ENCODE results near the gene MCUB. TPM values are rescaled to one million over a fixed set of nuclear protein-coding genes. Genes with fewer than 3 reads are reported as not detected.
A peak's percentile ranks its signal among the peaks of the same experiment; 100 is the strongest.

Gene MCUB
- total and polyA plus RNA-seq, 9 of the 15 experiments (the other 6 are each of a cell fraction or from before 2014, with no cell fraction given) = 1.4 to 21.5 (median 5.4) TPM

DNA sequence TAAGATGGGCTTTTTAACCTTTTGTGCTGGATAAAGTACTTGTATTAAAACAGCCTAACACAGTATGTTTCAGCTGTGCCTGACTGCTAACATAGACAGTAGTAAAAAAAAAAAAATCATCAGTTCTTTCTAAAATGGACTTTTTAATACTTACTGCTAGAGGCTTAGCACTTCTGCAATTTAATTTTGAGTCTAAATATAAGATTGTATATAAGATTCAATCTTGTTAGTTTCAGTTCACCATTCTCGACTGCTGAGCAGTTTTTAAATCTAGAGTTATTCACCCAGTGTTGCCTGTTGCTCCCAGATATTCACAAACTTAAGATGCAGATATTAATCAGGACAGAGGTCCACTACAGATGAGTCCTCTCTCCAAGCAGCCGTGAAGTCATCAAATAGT, 163.1 kb downstream of the MCUB start (continued):
- TF ChIP-seq HEY1 (CRISPR knock-in tag; IDR thresholded peaks at IDR 0.05; ENCODE audit: borderline replicate concordance) (no peak), ZNF274 (IDR thresholded peaks at IDR 0.05; ENCODE audit: borderline replicate concordance, low read depth, low read length) (no peak), SRSF1 (IDR thresholded peaks at IDR 0.05; ENCODE audit: low read depth, low read length) (no peak)

DNA sequence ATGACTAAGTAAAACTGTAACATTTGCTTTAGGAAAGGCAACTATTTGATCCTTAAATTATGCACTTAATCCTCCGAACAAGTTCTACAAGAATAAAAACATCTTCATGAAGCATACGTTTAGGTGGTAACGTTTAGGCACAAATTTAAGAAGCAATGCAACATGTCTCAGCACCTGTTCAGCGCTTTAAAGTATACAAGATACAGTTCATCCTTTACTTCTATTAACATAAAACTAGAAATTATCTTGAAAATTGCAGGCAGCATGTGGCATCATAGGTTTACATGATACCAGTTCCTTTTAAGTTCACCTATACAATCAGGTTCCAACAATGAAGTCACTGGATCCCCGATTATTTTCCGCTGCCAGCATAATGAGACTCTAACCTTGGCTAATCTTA, 168.3 kb downstream of the MCUB start:
- H3K79me2 ChIP-seq (ENCODE audit: control insufficient read depth, insufficient read depth, low read length) = peaks cover 64% of the 10 kb centered on the region
- DNase-seq (ENCODE audit: extremely low read depth in 1 of 4, low spot score in 3 of 4) (no peak), FAIRE-seq (no peak), ATAC-seq (no peak)
- peaks cover 8 to 18% of the 10 kb centered on the region in 2 experiments; a peak in 4 of 5 replicates for H3K4me1 ChIP-seq (replicated peaks in 1 of 2; ENCODE audit: control insufficient read depth in 2 of 2, insufficient read depth in 2 of 2, low read length in 2 of 2)
- H4K20me1 ChIP-seq (replicated peaks; ENCODE audit: control insufficient read depth, insufficient read depth, low read length) = 0 out of 2 replicates have a peak, but pooled peaks cover 3% of the 10 kb centered on the region
- TF ChIP-seq, protein P1, sequence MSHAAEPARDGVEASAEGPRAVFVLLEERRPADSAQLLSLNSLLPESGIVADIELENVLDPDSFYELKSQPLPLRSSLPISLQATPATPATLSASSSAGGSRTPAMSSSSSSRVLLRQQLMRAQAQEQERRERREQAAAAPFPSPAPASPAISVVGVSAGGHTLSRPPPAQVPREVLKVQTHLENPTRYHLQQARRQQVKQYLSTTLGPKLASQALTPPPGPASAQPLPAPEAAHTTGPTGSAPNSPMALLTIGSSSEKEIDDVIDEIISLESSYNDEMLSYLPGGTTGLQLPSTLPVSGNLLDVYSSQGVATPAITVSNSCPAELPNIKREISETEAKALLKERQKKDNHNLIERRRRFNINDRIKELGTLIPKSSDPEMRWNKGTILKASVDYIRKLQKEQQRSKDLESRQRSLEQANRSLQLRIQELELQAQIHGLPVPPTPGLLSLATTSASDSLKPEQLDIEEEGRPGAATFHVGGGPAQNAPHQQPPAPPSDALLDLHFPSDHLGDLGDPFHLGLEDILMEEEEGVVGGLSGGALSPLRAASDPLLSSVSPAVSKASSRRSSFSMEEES (CRISPR knock-in tag; IDR thresholded peaks at IDR 0.05) = no peak
- no peak for TF ChIP-seq ZNF253 (CRISPR knock-in tag; conservative IDR thresholded peaks at IDR 0.05)
- TF ChIP-seq, protein P2, sequence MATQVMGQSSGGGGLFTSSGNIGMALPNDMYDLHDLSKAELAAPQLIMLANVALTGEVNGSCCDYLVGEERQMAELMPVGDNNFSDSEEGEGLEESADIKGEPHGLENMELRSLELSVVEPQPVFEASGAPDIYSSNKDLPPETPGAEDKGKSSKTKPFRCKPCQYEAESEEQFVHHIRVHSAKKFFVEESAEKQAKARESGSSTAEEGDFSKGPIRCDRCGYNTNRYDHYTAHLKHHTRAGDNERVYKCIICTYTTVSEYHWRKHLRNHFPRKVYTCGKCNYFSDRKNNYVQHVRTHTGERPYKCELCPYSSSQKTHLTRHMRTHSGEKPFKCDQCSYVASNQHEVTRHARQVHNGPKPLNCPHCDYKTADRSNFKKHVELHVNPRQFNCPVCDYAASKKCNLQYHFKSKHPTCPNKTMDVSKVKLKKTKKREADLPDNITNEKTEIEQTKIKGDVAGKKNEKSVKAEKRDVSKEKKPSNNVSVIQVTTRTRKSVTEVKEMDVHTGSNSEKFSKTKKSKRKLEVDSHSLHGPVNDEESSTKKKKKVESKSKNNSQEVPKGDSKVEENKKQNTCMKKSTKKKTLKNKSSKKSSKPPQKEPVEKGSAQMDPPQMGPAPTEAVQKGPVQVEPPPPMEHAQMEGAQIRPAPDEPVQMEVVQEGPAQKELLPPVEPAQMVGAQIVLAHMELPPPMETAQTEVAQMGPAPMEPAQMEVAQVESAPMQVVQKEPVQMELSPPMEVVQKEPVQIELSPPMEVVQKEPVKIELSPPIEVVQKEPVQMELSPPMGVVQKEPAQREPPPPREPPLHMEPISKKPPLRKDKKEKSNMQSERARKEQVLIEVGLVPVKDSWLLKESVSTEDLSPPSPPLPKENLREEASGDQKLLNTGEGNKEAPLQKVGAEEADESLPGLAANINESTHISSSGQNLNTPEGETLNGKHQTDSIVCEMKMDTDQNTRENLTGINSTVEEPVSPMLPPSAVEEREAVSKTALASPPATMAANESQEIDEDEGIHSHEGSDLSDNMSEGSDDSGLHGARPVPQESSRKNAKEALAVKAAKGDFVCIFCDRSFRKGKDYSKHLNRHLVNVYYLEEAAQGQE (IDR thresholded peaks at IDR 0.05; ENCODE audit: borderline replicate concordance) = no peak
- TF ChIP-seq, protein P2 (CRISPR knock-in tag; IDR thresholded peaks at IDR 0.05; ENCODE audit: low read depth) = no peak
- TF ChIP-seq SP1 (CRISPR knock-in tag; IDR thresholded peaks at IDR 0.05) = peak; percentile 54; the same call in 1 of the 2 replicates
- H3K9me3 ChIP-seq (replicated peaks; ENCODE audit: control insufficient read depth, insufficient read depth, low read depth, low read length) = no peaks in the 10 kb centered on the region
- POLR2A ChIA-PET = interaction anchor here (0.8 kb wide), 1 partner anchor 19 kb away, joined by 3 read pairs; no protein-coding TSS in a partner anchor
- peak overlapping the region; percentile 7 for H2AFZ ChIP-seq (ENCODE audit: low read depth, low read length)
- intact Hi-C loops (cut with micrococcal nuclease) = loop anchor here (2.0 to 5.0 kb wide), 2 partner anchors 26 to 469 kb away; partner anchors contain the start of genes CASP6 and ELOVL6
- peak overlapping the region; percentile 95 for H3K4me2 ChIP-seq (ENCODE audit: insufficient read depth, low read length)
- 0% methylated on average over 6 of the region's 6 CpGs for WGBS (ENCODE audit: insufficient coverage, low coverage, missing lambda C conversion rate)
- no peaks in the 10 kb centered on the region for H3K9me1 ChIP-seq (ENCODE audit: control insufficient read depth, insufficient read depth, low read length)
- no TSS peak for BruUV-seq (replicated peaks)
- CTCF ChIA-PET (ENCODE audit: low intra/inter-chr PET ratio) = no interaction called here
- peak overlapping the region; percentile 75 for H3K27ac ChIP-seq (ENCODE audit: extremely low read depth, low read depth, low read length)
- in situ Hi-C loops (cut with MboI) = no loop called here
- peak overlapping the region; percentile 81 for H3K4me3 ChIP-seq
- no peaks in the 10 kb centered on the region for H3K27me3 ChIP-seq (ENCODE audit: control insufficient read depth in 2 of 2, insufficient read depth in 2 of 2, low read length in 2 of 2)
- H3K9ac ChIP-seq (ENCODE audit: insufficient read depth in 1 of 2, low read depth in 2 of 2, low read length in 2 of 2) = peak overlapping the region; percentile 76 to 88; a peak in 3 of 4 replicates
- peaks cover 38% of the 10 kb centered on the region for H3K36me3 ChIP-seq (ENCODE audit: control insufficient read depth, insufficient read depth, low read length)
